ENCODE data around the gene ORM2.
A peak's percentile ranks its signal among the peaks of the same experiment; 100 is the strongest.

The ORM2 gene

GRCh38 chr9:114289106-114289505, 40.6 kb upstream of the ORM2 start:
- Histone ChIP-seq H3K9ac (ENCODE audit: insufficient read length, low read depth) (no peak overlapping the region), H3K27me3 (ENCODE audit: insufficient read depth, insufficient read length) (no peaks in the 10 kb centered on the region), H3K9me3 (ENCODE audit: insufficient read depth, low read length) (no peaks in the 10 kb centered on the region), H3K36me3 (ENCODE audit: insufficient read depth, insufficient read length, low read length) (peaks cover 76% of the 10 kb centered on the region), H3K4me1 (ENCODE audit: insufficient read depth, insufficient read length) (peaks cover 23% of the 10 kb centered on the region), H3K4me3 (ENCODE audit: insufficient read length, low read depth) (no peak overlapping the region)
- TF ChIP-seq SUZ12 (IDR thresholded peaks at IDR 0.05; ENCODE audit: extremely low read depth, insufficient read depth, insufficient read length) (no peak), ZNF274 (IDR thresholded peaks at IDR 0.05; ENCODE audit: low read depth, low read length) (no peak), YY1 (IDR thresholded peaks at IDR 0.05; ENCODE audit: insufficient read depth, insufficient read length) (no peak)
- DNase-seq (ENCODE audit: low read depth, low spot score) = no peak

GRCh38 chr9:114289571-114290481, 39.8 kb upstream of the ORM2 start:
- Histone ChIP-seq H3K9me3 (ENCODE audit: insufficient read depth, low read length) (peaks cover 6% of the 10 kb centered on the region), H3K36me3 (ENCODE audit: insufficient read depth, insufficient read length, low read length) (peaks cover 76% of the 10 kb centered on the region), H3K4me3 (ENCODE audit: insufficient read length, low read depth) (no peak overlapping the region), H3K9ac (ENCODE audit: insufficient read length, low read depth) (peak overlapping the region; percentile 5), H3K27me3 (ENCODE audit: insufficient read depth, insufficient read length) (no peaks in the 10 kb centered on the region), H3K4me1 (ENCODE audit: insufficient read depth, insufficient read length) (peaks cover 23% of the 10 kb centered on the region)
- DNase-seq (ENCODE audit: low read depth, low spot score) = no peak
- no peak for TF ChIP-seq YY1 (IDR thresholded peaks at IDR 0.05; ENCODE audit: insufficient read depth, insufficient read length)
- no peak for TF ChIP-seq ZNF274 (IDR thresholded peaks at IDR 0.05; ENCODE audit: low read depth, low read length)
- no peak for TF ChIP-seq SUZ12 (IDR thresholded peaks at IDR 0.05; ENCODE audit: extremely low read depth, insufficient read depth, insufficient read length)

- DNase-seq (ENCODE audit: low read depth, low spot score) = no peak
- Histone ChIP-seq H3K27me3 (ENCODE audit: insufficient read depth, insufficient read length) (no peaks in the 10 kb centered on the region), H3K9me3 (ENCODE audit: insufficient read depth, low read length) (peaks cover 11% of the 10 kb centered on the region), H3K9ac (ENCODE audit: insufficient read length, low read depth) (no peak overlapping the region), H3K4me3 (ENCODE audit: insufficient read length, low read depth) (no peak overlapping the region), H3K36me3 (ENCODE audit: insufficient read depth, insufficient read length, low read length) (peaks cover 77% of the 10 kb centered on the region), H3K4me1 (ENCODE audit: insufficient read depth, insufficient read length) (peaks cover 16% of the 10 kb centered on the region)
- TF ChIP-seq ZNF274 (IDR thresholded peaks at IDR 0.05; ENCODE audit: low read depth, low read length) (no peak), YY1 (IDR thresholded peaks at IDR 0.05; ENCODE audit: insufficient read depth, insufficient read length) (no peak)
Observed at GRCh38 chr9:114290561-114290986, 39.1 kb upstream of the ORM2 start.

GRCh38 chr9:114291064-114291474, 38.6 kb upstream of the ORM2 start:
- Histone ChIP-seq H3K27me3 (ENCODE audit: insufficient read depth, insufficient read length) (no peaks in the 10 kb centered on the region), H3K9ac (ENCODE audit: insufficient read length, low read depth) (no peak overlapping the region), H3K36me3 (ENCODE audit: insufficient read depth, insufficient read length, low read length) (peaks cover 76% of the 10 kb centered on the region), H3K9me3 (ENCODE audit: insufficient read depth, low read length) (peaks cover 11% of the 10 kb centered on the region), H3K4me1 (ENCODE audit: insufficient read depth, insufficient read length) (peaks cover 12% of the 10 kb centered on the region), H3K4me3 (ENCODE audit: insufficient read length, low read depth) (no peak overlapping the region)
- TF ChIP-seq YY1 (IDR thresholded peaks at IDR 0.05; ENCODE audit: insufficient read depth, insufficient read length) = no peak
- TF ChIP-seq ZNF274 (IDR thresholded peaks at IDR 0.05; ENCODE audit: low read depth, low read length) = no peak
- no peak for TF ChIP-seq SUZ12 (IDR thresholded peaks at IDR 0.05; ENCODE audit: extremely low read depth, insufficient read depth, insufficient read length)
- DNase-seq (ENCODE audit: low read depth, low spot score) = peak; percentile 55

GRCh38 chr9:114291886-114292590, 37.6 kb upstream of the ORM2 start:
- Histone ChIP-seq H3K9ac (ENCODE audit: insufficient read length, low read depth) (no peak overlapping the region), H3K9me3 (ENCODE audit: insufficient read depth, low read length) (peaks cover 11% of the 10 kb centered on the region), H3K36me3 (ENCODE audit: insufficient read depth, insufficient read length, low read length) (peaks cover 77% of the 10 kb centered on the region), H3K4me1 (ENCODE audit: insufficient read depth, insufficient read length) (peaks cover 10% of the 10 kb centered on the region), H3K4me3 (ENCODE audit: insufficient read length, low read depth) (no peak overlapping the region), H3K27me3 (ENCODE audit: insufficient read depth, insufficient read length) (no peaks in the 10 kb centered on the region)
- no peak for DNase-seq (ENCODE audit: low read depth, low spot score)
- TF ChIP-seq SUZ12 (IDR thresholded peaks at IDR 0.05; ENCODE audit: extremely low read depth, insufficient read depth, insufficient read length) = no peak
- no peak for TF ChIP-seq YY1 (IDR thresholded peaks at IDR 0.05; ENCODE audit: insufficient read depth, insufficient read length)
- no peak for TF ChIP-seq ZNF274 (IDR thresholded peaks at IDR 0.05; ENCODE audit: low read depth, low read length)

GRCh38 chr9:114294664-114295063, 35.0 kb upstream of the ORM2 start:
- peaks cover 88% of the 10 kb centered on the region for H3K36me3 ChIP-seq (ENCODE audit: insufficient read depth, insufficient read length, low read length)
- H3K4me1 ChIP-seq (ENCODE audit: insufficient read depth, insufficient read length) = no peaks in the 10 kb centered on the region
- no peaks in the 10 kb centered on the region for H3K27me3 ChIP-seq (ENCODE audit: insufficient read depth, insufficient read length)
- no peak overlapping the region for H3K4me3 ChIP-seq (ENCODE audit: insufficient read length, low read depth)
- DNase-seq (ENCODE audit: low read depth, low spot score) = no peak
- TF ChIP-seq SUZ12 (IDR thresholded peaks at IDR 0.05; ENCODE audit: extremely low read depth, insufficient read depth, insufficient read length) (no peak), YY1 (IDR thresholded peaks at IDR 0.05; ENCODE audit: insufficient read depth, insufficient read length) (no peak), ZNF274 (IDR thresholded peaks at IDR 0.05; ENCODE audit: low read depth, low read length) (no peak)
- H3K9ac ChIP-seq (ENCODE audit: insufficient read length, low read depth) = no peak overlapping the region
- peaks cover 11% of the 10 kb centered on the region for H3K9me3 ChIP-seq (ENCODE audit: insufficient read depth, low read length)

- H3K4me1 ChIP-seq (ENCODE audit: insufficient read depth, insufficient read length) = no peaks in the 10 kb centered on the region
- H3K9me3 ChIP-seq (ENCODE audit: insufficient read depth, low read length) = peaks cover 11% of the 10 kb centered on the region
- no peaks in the 10 kb centered on the region for H3K27me3 ChIP-seq (ENCODE audit: insufficient read depth, insufficient read length)
- no peak for TF ChIP-seq ZNF274 (IDR thresholded peaks at IDR 0.05; ENCODE audit: low read depth, low read length)
- no peak for TF ChIP-seq SUZ12 (IDR thresholded peaks at IDR 0.05; ENCODE audit: extremely low read depth, insufficient read depth, insufficient read length)
- no peak for TF ChIP-seq YY1 (IDR thresholded peaks at IDR 0.05; ENCODE audit: insufficient read depth, insufficient read length)
- no peak overlapping the region for H3K4me3 ChIP-seq (ENCODE audit: insufficient read length, low read depth)
- H3K36me3 ChIP-seq (ENCODE audit: insufficient read depth, insufficient read length, low read length) = peaks cover 93% of the 10 kb centered on the region
- DNase-seq (ENCODE audit: low read depth, low spot score) = no peak
- no peak overlapping the region for H3K9ac ChIP-seq (ENCODE audit: insufficient read length, low read depth)
Observed at GRCh38 chr9:114296338-114296737, 33.3 kb upstream of the ORM2 start.
